HEK293 (cell line): Measurements from ENCODE around the gene NCK1.

Experiments
- ATF2 ChIP-seq: fragments of 450-650 bp; formaldehyde crosslinking; IDR thresholded peaks from 2 replicates; pipeline ENCODE4 v1.5.1; 2016; ENCODE audit warnings: missing biosample characterization, missing genetic modification characterization, low read depth
- CTCF ChIP-seq: fragments of 450-650 bp; formaldehyde crosslinking; IDR thresholded peaks from 2 replicates; pipeline ENCODE4 v1.5.1; 2016; ENCODE audit warnings: missing biosample characterization, missing genetic modification characterization
- HOXC10 ChIP-seq: sonication (generic); formaldehyde crosslinking; IDR thresholded peaks from 2 replicates; pipeline ENCODE4 v1.8.1; 2023; ENCODE audit warnings: mild to moderate bottlenecking, missing genetic modification reagents
- KLF17 ChIP-seq: fragments of 450-650 bp; formaldehyde crosslinking; IDR thresholded peaks from 2 replicates; pipeline ENCODE4 v1.5.1; 2016; ENCODE audit warnings: missing biosample characterization, missing genetic modification characterization
- PATZ1 ChIP-seq: fragments of 450-650 bp; formaldehyde crosslinking; IDR thresholded peaks from 2 replicates; pipeline ENCODE4 v1.5.1; 2016; ENCODE audit warnings: missing biosample characterization, missing genetic modification characterization
- PBX3 ChIP-seq: sonication (generic); formaldehyde crosslinking; IDR thresholded peaks from 2 replicates; pipeline ENCODE4 v1.8.1; 2022; ENCODE audit warnings: mild to moderate bottlenecking, moderate library complexity, missing genetic modification reagents
- WT1 ChIP-seq: fragments of 450-650 bp; formaldehyde crosslinking; IDR thresholded peaks from 2 replicates; pipeline ENCODE4 v1.5.1; 2016; ENCODE audit warnings: missing biosample characterization, missing genetic modification characterization
- ZBTB20 ChIP-seq: fragments of 450-650 bp; formaldehyde crosslinking; IDR thresholded peaks from 2 replicates; pipeline ENCODE4 v1.5.1; 2016; ENCODE audit warnings: missing biosample characterization, missing genetic modification characterization
- ZBTB8A ChIP-seq: fragments of 450-650 bp; formaldehyde crosslinking; IDR thresholded peaks from 2 replicates; pipeline ENCODE4 v1.5.1; 2016; ENCODE audit warnings: missing biosample characterization, missing genetic modification characterization
- ZFP3 ChIP-seq: fragments of 450-650 bp; formaldehyde crosslinking; IDR thresholded peaks from 2 replicates; pipeline ENCODE4 v1.5.1; 2016; ENCODE audit warnings: low read depth, missing biosample characterization, missing genetic modification characterization
- ZNF2 ChIP-seq: fragments of 450-650 bp; formaldehyde crosslinking; IDR thresholded peaks from 2 replicates; pipeline ENCODE4 v1.5.1; 2016; ENCODE audit warnings: missing biosample characterization, missing genetic modification characterization
- ZNF239 ChIP-seq: fragments of 450-650 bp; formaldehyde crosslinking; IDR thresholded peaks from 2 replicates; pipeline ENCODE4 v1.5.1; 2016; ENCODE audit warnings: missing biosample characterization, missing genetic modification characterization
- ZNF24 ChIP-seq: fragments of 450-650 bp; formaldehyde crosslinking; IDR thresholded peaks from 2 replicates; pipeline ENCODE4 v1.5.1; 2016; ENCODE audit warnings: missing biosample characterization, missing genetic modification characterization
- ZNF280C ChIP-seq: fragments of 450-650 bp; formaldehyde crosslinking; IDR thresholded peaks from 2 replicates; pipeline ENCODE4 v1.5.1; 2016; ENCODE audit warnings: missing biosample characterization, missing genetic modification characterization
- ZNF416 ChIP-seq: fragments of 450-650 bp; formaldehyde crosslinking; IDR thresholded peaks from 2 replicates; pipeline ENCODE4 v1.5.1; 2016; ENCODE audit warnings: missing biosample characterization, missing genetic modification characterization
- ZNF449 ChIP-seq: fragments of 450-650 bp; formaldehyde crosslinking; IDR thresholded peaks from 2 replicates; pipeline ENCODE4 v1.5.1; 2017; ENCODE audit warnings: missing biosample characterization, mild to moderate bottlenecking, missing genetic modification characterization, moderate library complexity
- ZNF48 ChIP-seq: fragments of 450-650 bp; formaldehyde crosslinking; IDR thresholded peaks from 2 replicates; pipeline ENCODE4 v1.5.1; 2016; ENCODE audit warnings: missing biosample characterization, missing genetic modification characterization
- ZNF580 ChIP-seq: fragments of 450-650 bp; formaldehyde crosslinking; IDR thresholded peaks from 2 replicates; pipeline ENCODE4 v1.5.1; 2016; ENCODE audit warnings: missing biosample characterization, missing genetic modification characterization
- ZNF596 ChIP-seq: fragments of 450-650 bp; IDR thresholded peaks from 2 replicates; pipeline ENCODE4 v1.5.0; 2018; ENCODE audit warnings: missing biosample characterization, mild to moderate bottlenecking, missing genetic modification characterization, moderate library complexity
- ZNF692 ChIP-seq: fragments of 450-650 bp; formaldehyde crosslinking; IDR thresholded peaks from 2 replicates; pipeline ENCODE4 v1.5.1; 2016; ENCODE audit warnings: missing biosample characterization, missing genetic modification characterization
- ZNF747 ChIP-seq: fragments of 450-650 bp; formaldehyde crosslinking; IDR thresholded peaks from 2 replicates; pipeline ENCODE4 v1.5.1; 2016; ENCODE audit warnings: missing biosample characterization, missing genetic modification characterization
- ZSCAN18 ChIP-seq: fragments of 450-650 bp; formaldehyde crosslinking; IDR thresholded peaks from 2 replicates; pipeline ENCODE4 v1.5.1; 2016; ENCODE audit warnings: missing biosample characterization, missing genetic modification characterization

Gene NCK1

GRCh38 chr3:136862617-136863322, 762 bp downstream of the NCK1 start (continued):
- no peak for TF ChIP-seq ZNF280C (tag by site-specific recombination)
- TF ChIP-seq ZNF2 (tag by site-specific recombination): 0 out of 2 replicates have a peak, but pooled peaks have one; percentile 4
- TF ChIP-seq ZFP3: no peak
- TF ChIP-seq ZNF24 (tag by site-specific recombination): no peak
- no peak for TF ChIP-seq ZNF416 (tag by site-specific recombination)
- TF ChIP-seq ZBTB8A (tag by site-specific recombination): peak; percentile 77
- no peak for TF ChIP-seq ZNF48 (tag by site-specific recombination)
- TF ChIP-seq ATF2: no peak
- no peak for TF ChIP-seq ZBTB20 (tag by site-specific recombination)
- TF ChIP-seq PATZ1 (tag by site-specific recombination): 0 out of 2 replicates have a peak, but pooled peaks have one; percentile 16
- TF ChIP-seq HOXC10 (CRISPR knock-in tag): no peak
- no peak for TF ChIP-seq ZNF449 (tag by site-specific recombination)
- TF ChIP-seq KLF17 (tag by site-specific recombination): no peak
- no peak for TF ChIP-seq PBX3 (CRISPR knock-in tag)
- TF ChIP-seq ZNF239 (tag by site-specific recombination): no peak
- no peak for TF ChIP-seq ZNF692
- no peak for TF ChIP-seq ZNF747 (tag by site-specific recombination)
- peak; percentile 44; the same call in 1 of the 2 replicates for TF ChIP-seq ZNF580 (tag by site-specific recombination)
- TF ChIP-seq ZNF596 (tag by site-specific recombination): no peak
- peak; percentile 5; the same call in 1 of the 2 replicates for TF ChIP-seq CTCF
- TF ChIP-seq WT1 (tag by site-specific recombination): no peak
- TF ChIP-seq ZSCAN18: no peak
